Natural killer cell (primary cell): ENCODE data around the gene TTF1. TPM values are rescaled to one million over a fixed set of nuclear protein-coding genes. Genes with fewer than 3 reads are reported as not detected.

ENCODE experiments used
- ATAC-seq, 3 donors: fragments of 150-1000 bp in 2 of 3; fragments of 200-7000 bp in 1 of 3; cut with Tn5 transposase; 1 replicate in 1 of 3; 2 replicates in 2 of 3; pipeline ENCODE4 v1.10.0; 2021; ENCODE audit warnings: mild to moderate bottlenecking in 2 of 3, moderate library complexity in 2 of 3
- DNase-seq, 2 donors: peaks; one replicate each; pipeline versions ENCODE4 v3.0.0 to v3.0.0-alpha.2; 2013 to 2021; ENCODE audit warnings: mixed read lengths in 1 of 2
- H3K27ac ChIP-seq: one replicate; pipeline ENCODE4 v1.5.1; 2013; ENCODE audit warnings: mild to moderate bottlenecking, low read length
- H3K27me3 ChIP-seq: one replicate; pipeline ENCODE4 v1.6.1; 2013; ENCODE audit warnings: low read length; ENCODE audit not compliant: control insufficient read depth, insufficient read depth
- H3K36me3 ChIP-seq: one replicate; pipeline ENCODE4 v1.6.1; 2013; ENCODE audit warnings: low read length; ENCODE audit not compliant: control insufficient read depth, insufficient read depth
- H3K4me1 ChIP-seq: one replicate; pipeline ENCODE4 v1.6.1; 2013; ENCODE audit warnings: low read length; ENCODE audit not compliant: control insufficient read depth, insufficient read depth
- H3K4me3 ChIP-seq: one replicate; pipeline ENCODE4 v1.5.1; 2013; ENCODE audit warnings: low read length
- H3K9me3 ChIP-seq: one replicate; pipeline ENCODE4 v1.6.1; 2013; ENCODE audit warnings: low read length; ENCODE audit not compliant: control insufficient read depth, insufficient read depth
- H3K27ac Mint-ChIP-seq, 2 donors: one replicate each; pipeline ENCODE4 v1.8.0; 2022; ENCODE audit warnings: mild to moderate bottlenecking in 2 of 2, mixed read lengths in 2 of 2, moderate library complexity in 1 of 2
- H3K27me3 Mint-ChIP-seq, 2 donors: one replicate each; pipeline ENCODE4 v1.8.0; 2022; ENCODE audit warnings: low read depth in 2 of 2, mixed read lengths in 2 of 2
- H3K36me3 Mint-ChIP-seq: one replicate; pipeline ENCODE4 v1.8.0; 2022; ENCODE audit warnings: mixed read lengths
- H3K4me1 Mint-ChIP-seq, 2 donors: one replicate each; pipeline ENCODE4 v1.8.0; 2022; ENCODE audit warnings: mixed read lengths in 2 of 2
- H3K4me3 Mint-ChIP-seq: one replicate; pipeline ENCODE4 v1.8.0; 2022; ENCODE audit warnings: mild to moderate bottlenecking, moderate library complexity, mixed read lengths
- H3K9me3 Mint-ChIP-seq, 2 donors: one replicate each; pipeline ENCODE4 v1.8.0; 2022; ENCODE audit warnings: mixed read lengths in 2 of 2
- WGBS: methylation state at CpG from one replicate; pipeline ENCODE4 v1.1.7; 2013; ENCODE audit warnings: missing lambda C conversion rate; ENCODE audit not compliant: insufficient coverage; 5-methylcytosine and 5-hydroxymethylcytosine counted together
- intact Hi-C: fragments of 100-400 bp; cut with micrococcal nuclease; formaldehyde crosslinking; loops from one replicate; pipeline ENCODE4 v1.14.2; 2022
- total RNA-seq, 4 donors: library from RNA; stranded (reverse); fragments of 120-200 nt in 1 of 4; gene quantifications; one replicate each; pipeline versions ENCODE4 v1.2.3 to v1.2.4, GENCODE V29; 2013 to 2022
- TF ChIP-seq, protein P1 (sequence below): fragments of 200-600 bp; IDR thresholded peaks from one replicate; pipeline ENCODE4 v1.8.0; 2022; ENCODE audit warnings: antibody characterized with exemption

Gene TTF1
- total RNA-seq, 3 donors from 2014 or later (not counting 1 experiment from before 2014, with no cell fraction given), result 11.2 to 14.5 (median 12.9) TPM

DNA sequence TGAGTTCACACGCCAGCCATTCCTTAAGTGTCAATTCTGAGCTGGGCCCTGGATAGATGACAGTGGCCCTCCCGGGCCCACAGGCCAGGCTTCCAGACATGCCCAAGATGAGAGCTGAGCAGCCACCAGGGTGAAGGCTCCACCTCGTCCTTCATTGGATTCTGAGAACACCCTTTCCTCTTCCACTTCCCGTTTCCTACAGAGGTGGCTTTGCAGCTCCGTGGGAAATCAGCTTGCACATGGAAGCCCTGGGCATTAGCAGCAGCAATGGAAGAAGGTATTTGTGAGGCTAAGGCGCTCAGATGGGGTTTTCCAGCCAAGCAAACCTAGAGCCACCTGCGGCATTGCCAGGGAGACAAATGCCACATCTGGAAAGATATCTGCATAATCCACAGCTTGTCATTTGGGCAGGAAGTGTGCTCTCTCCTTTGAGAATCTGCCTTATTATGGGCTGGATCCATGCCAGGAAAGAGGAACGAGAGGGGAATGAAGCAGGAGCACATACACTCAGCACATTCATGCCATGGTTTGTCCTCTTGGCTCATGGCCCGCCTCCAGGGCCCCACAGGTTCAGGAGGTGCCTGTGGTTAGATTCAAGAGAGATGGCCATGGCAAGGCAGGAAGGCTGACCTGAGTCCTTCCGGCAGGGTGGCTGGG is 37.4 kb upstream of the TTF1 start:
- H3K27me3 ChIP-seq, result peaks cover 14% of the 10 kb centered on the region
- no peak for ATAC-seq
- Mint-ChIP-seq H3K27ac (no peak overlapping the region), H3K36me3 (no peaks in the 10 kb centered on the region), H3K27me3 (peaks cover 40 to 60% of the 10 kb centered on the region in 2 donors), H3K9me3 (no peaks in the 10 kb centered on the region), H3K4me3 (no peak overlapping the region), H3K4me1 (peaks cover 8 to 12% of the 10 kb centered on the region in 2 donors)
- H3K36me3 ChIP-seq, result no peaks in the 10 kb centered on the region
- peaks cover 5% of the 10 kb centered on the region for H3K4me1 ChIP-seq
- TF ChIP-seq, protein P1, sequence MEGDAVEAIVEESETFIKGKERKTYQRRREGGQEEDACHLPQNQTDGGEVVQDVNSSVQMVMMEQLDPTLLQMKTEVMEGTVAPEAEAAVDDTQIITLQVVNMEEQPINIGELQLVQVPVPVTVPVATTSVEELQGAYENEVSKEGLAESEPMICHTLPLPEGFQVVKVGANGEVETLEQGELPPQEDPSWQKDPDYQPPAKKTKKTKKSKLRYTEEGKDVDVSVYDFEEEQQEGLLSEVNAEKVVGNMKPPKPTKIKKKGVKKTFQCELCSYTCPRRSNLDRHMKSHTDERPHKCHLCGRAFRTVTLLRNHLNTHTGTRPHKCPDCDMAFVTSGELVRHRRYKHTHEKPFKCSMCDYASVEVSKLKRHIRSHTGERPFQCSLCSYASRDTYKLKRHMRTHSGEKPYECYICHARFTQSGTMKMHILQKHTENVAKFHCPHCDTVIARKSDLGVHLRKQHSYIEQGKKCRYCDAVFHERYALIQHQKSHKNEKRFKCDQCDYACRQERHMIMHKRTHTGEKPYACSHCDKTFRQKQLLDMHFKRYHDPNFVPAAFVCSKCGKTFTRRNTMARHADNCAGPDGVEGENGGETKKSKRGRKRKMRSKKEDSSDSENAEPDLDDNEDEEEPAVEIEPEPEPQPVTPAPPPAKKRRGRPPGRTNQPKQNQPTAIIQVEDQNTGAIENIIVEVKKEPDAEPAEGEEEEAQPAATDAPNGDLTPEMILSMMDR, result no peak
- DNase-seq, result no peak
- H3K4me3 ChIP-seq, result no peak overlapping the region
- no peaks in the 10 kb centered on the region for H3K9me3 ChIP-seq
- intact Hi-C loops, result no loop called here
- H3K27ac ChIP-seq, result no peak overlapping the region
- 66% methylated on average over 8 of the region's 10 CpGs for WGBS

DNA sequence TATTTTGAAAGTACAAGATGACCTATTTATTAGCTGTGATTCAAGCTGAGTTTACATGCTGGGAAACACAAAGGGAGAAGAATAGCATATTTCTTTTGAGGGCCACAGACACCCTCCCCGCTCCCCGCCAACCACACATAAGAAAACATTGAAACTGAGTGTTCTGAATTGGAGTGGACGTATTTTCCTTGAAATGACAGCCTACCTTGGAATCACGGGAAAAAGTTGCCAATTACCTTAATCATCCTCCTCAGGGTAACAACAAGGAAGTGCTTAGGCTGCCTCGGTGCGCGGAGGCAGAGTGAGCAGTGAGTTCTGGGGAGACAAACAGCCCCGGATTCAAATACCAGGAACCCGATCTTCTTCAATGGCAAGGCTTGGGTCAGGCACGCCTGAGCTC is 34.8 kb upstream of the TTF1 start:
- H3K4me3 ChIP-seq, result no peak overlapping the region
- H3K9me3 ChIP-seq, result no peaks in the 10 kb centered on the region
- 57% methylated on average over 8 of the region's 10 CpGs for WGBS
- TF ChIP-seq, protein P1, result no peak
- no peak overlapping the region for H3K27ac ChIP-seq
- DNase-seq, result no peak
- intact Hi-C loops, result no loop called here
- Mint-ChIP-seq H3K27ac (no peak overlapping the region), H3K4me1 (no peaks in the 10 kb centered on the region), H3K27me3 (peaks cover 30 to 54% of the 10 kb centered on the region in 2 donors), H3K4me3 (no peak overlapping the region), H3K9me3 (no peaks in the 10 kb centered on the region), H3K36me3 (no peaks in the 10 kb centered on the region)
- ATAC-seq, result no peak
- peaks cover 5% of the 10 kb centered on the region for H3K4me1 ChIP-seq
- no peaks in the 10 kb centered on the region for H3K36me3 ChIP-seq
- H3K27me3 ChIP-seq, result peaks cover 14% of the 10 kb centered on the region

DNA sequence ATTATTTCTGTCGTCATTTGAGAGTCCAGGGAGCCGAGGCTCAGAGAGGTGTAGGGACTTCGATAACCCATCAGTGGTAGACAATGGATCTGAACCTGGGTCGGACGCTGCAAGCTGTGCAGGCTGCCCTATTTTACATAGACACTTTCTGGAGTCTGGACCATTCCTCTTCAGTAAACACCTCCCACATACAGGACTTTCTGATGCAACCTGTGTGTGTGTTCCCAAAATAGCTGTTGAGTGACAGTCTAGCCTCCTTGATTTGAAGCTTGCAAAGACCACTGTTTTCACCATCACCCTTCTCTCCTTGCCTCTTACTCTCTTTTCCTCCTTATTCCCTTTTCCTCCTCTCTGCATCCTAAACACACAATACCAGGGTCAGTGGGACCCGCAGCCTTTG is 34.1 kb upstream of the TTF1 start:
- no peaks in the 10 kb centered on the region for H3K9me3 ChIP-seq
- Mint-ChIP-seq H3K4me1 (no peaks in the 10 kb centered on the region), H3K9me3 (no peaks in the 10 kb centered on the region), H3K36me3 (no peaks in the 10 kb centered on the region), H3K4me3 (no peak overlapping the region), H3K27ac (no peak overlapping the region), H3K27me3 (peaks cover 33 to 61% of the 10 kb centered on the region in 2 donors)
- H3K36me3 ChIP-seq, result no peaks in the 10 kb centered on the region
- peaks cover 10% of the 10 kb centered on the region for H3K27me3 ChIP-seq
- 89% methylated on average over 5 of the region's 6 CpGs for WGBS
- TF ChIP-seq, protein P1, result no peak
- intact Hi-C loops, result no loop called here
- no peak overlapping the region for H3K27ac ChIP-seq
- no peak for ATAC-seq
- DNase-seq, result no peak
- no peak overlapping the region for H3K4me3 ChIP-seq
- H3K4me1 ChIP-seq, result peaks cover 5% of the 10 kb centered on the region

DNA sequence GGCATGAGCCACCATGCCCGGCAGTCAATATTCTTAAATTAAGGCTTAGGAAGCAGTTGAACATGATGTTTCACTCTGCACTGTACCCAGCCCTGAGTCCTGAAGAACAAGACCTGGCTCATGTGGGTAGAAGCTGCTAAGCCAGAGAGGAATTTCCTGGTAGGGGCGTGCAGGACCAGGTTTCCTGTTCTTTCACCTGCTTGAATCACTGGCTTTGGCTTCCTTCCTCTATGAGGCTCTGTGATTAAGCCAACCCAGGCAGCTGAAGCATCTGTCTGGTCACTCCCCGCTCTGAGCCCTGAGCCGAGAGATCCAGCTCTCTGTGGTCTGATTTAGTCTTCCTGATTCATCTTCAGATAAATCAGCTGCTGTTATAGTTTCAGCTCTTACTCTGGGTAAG is 32.5 kb upstream of the TTF1 start:
- no peaks in the 10 kb centered on the region for H3K36me3 ChIP-seq
- H3K27ac ChIP-seq, result no peak overlapping the region
- no peak overlapping the region for H3K4me3 ChIP-seq
- no peaks in the 10 kb centered on the region for H3K9me3 Mint-ChIP-seq
- 43% methylated on average over 4 of the region's 4 CpGs for WGBS
- TF ChIP-seq, protein P1, result no peak
- intact Hi-C loops, result no loop called here
- no peak for ATAC-seq
- no peak overlapping the region for H3K4me3 Mint-ChIP-seq
- no peaks in the 10 kb centered on the region for H3K9me3 ChIP-seq
- H3K4me1 Mint-ChIP-seq, result no peaks in the 10 kb centered on the region
- no peaks in the 10 kb centered on the region for H3K36me3 Mint-ChIP-seq
- no peak overlapping the region for H3K27ac Mint-ChIP-seq
- H3K27me3 ChIP-seq, result peaks cover 6% of the 10 kb centered on the region
- peaks cover 38 to 66% of the 10 kb centered on the region in 2 donors for H3K27me3 Mint-ChIP-seq
- no peak for DNase-seq
- H3K4me1 ChIP-seq, result peaks cover 2% of the 10 kb centered on the region
